Measurements from ENCODE around the gene CCDC190. TPM values are rescaled to one million over a fixed set of nuclear protein-coding genes. Genes with fewer than 3 reads are reported as not detected.

CCDC190 gene
- total and polyA plus RNA-seq, 2 of the 13 experiments (the other 11 are each of a cell fraction or from before 2014, with no cell fraction given) = not detected

DNA sequence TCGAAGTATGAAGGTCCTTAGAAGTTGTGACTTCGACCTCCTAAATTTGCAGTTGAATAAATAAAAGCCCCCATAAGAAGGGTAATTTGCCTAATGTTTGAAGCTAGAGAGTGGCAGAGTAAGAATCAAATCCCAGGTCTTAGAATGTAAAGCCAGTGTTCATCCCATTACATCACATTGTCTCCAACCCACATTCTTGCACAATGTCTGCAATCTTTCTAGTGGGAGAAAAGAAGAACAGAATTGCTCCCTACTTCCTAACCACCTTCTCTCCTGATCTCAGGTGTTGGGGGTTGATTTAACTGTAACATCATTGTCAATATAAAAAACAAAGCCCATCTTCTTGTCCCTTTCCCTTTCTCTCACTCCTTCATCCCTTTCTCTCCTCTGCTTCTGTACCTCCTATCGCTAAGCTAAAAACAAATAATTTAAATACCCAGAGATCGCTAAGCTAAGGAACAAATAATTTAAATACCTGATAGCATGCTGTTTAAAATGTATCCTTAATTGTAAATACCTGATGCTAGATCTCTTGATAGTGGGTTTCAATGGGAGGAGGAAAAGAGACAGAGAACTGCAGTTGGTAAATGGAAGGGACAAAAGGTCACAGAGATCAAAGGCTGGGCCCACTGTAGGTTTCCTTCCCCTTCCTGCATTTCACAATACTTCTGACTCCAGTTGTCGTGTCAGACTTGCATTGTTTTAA, 32.1 kb upstream of the CCDC190 start (continued):
- TF ChIP-seq, protein P1, sequence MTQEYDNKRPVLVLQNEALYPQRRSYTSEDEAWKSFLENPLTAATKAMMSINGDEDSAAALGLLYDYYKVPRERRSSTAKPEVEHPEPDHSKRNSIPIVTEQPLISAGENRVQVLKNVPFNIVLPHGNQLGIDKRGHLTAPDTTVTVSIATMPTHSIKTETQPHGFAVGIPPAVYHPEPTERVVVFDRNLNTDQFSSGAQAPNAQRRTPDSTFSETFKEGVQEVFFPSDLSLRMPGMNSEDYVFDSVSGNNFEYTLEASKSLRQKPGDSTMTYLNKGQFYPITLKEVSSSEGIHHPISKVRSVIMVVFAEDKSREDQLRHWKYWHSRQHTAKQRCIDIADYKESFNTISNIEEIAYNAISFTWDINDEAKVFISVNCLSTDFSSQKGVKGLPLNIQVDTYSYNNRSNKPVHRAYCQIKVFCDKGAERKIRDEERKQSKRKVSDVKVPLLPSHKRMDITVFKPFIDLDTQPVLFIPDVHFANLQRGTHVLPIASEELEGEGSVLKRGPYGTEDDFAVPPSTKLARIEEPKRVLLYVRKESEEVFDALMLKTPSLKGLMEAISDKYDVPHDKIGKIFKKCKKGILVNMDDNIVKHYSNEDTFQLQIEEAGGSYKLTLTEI (CRISPR knock-in tag; conservative IDR thresholded peaks at IDR 0.05) = no peak
- TF ChIP-seq MED1 (CRISPR knock-in tag; IDR thresholded peaks at IDR 0.05) (0 out of 2 replicates have a peak, but pooled peaks have one; percentile 38), XRCC5 (optimal IDR thresholded peaks at IDR 0.05; ENCODE audit: low read length) (no peak), ZNF746 (CRISPR knock-in tag; IDR thresholded peaks at IDR 0.05) (no peak), KDM1A (CRISPR knock-in tag; IDR thresholded peaks at IDR 0.05) (no peak), KLF9 (CRISPR knock-in tag; IDR thresholded peaks at IDR 0.05; ENCODE audit: low read depth) (no peak), MYC (CRISPR knock-in tag; IDR thresholded peaks at IDR 0.05; ENCODE audit: borderline replicate concordance) (no peak), ATRX (CRISPR knock-in tag; IDR thresholded peaks at IDR 0.05; ENCODE audit: borderline replicate concordance) (no peak), REXO4 (CRISPR knock-in tag; IDR thresholded peaks at IDR 0.05; ENCODE audit: borderline replicate concordance) (no peak), GTF3A (CRISPR knock-in tag; conservative IDR thresholded peaks at IDR 0.05) (no peak), SOX6 (IDR thresholded peaks at IDR 0.05) (no peak), SOX6 (CRISPR knock-in tag; IDR thresholded peaks at IDR 0.05) (peak; percentile 98), TEF (CRISPR knock-in tag; IDR thresholded peaks at IDR 0.05) (no peak), MBD4 (IDR thresholded peaks at IDR 0.05; ENCODE audit: borderline replicate concordance, low read length) (peak; percentile 62; the same call in 1 of the 2 replicates), RBFOX2 (IDR thresholded peaks at IDR 0.05; ENCODE audit: low read depth, low read length) (no peak), ZNF557 (CRISPR knock-in tag; IDR thresholded peaks at IDR 0.05) (no peak)
- TF ChIP-seq, protein P2, sequence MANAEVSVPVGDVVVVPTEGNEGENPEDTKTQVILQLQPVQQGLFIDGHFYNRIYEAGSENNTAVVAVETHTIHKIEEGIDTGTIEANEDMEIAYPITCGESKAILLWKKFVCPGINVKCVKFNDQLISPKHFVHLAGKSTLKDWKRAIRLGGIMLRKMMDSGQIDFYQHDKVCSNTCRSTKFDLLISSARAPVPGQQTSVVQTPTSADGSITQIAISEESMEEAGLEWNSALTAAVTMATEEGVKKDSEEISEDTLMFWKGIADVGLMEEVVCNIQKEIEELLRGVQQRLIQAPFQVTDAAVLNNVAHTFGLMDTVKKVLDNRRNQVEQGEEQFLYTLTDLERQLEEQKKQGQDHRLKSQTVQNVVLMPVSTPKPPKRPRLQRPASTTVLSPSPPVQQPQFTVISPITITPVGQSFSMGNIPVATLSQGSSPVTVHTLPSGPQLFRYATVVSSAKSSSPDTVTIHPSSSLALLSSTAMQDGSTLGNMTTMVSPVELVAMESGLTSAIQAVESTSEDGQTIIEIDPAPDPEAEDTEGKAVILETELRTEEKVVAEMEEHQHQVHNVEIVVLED (CRISPR knock-in tag; IDR thresholded peaks at IDR 0.05; ENCODE audit: borderline replicate concordance) = no peak
- TF ChIP-seq, protein P3, sequence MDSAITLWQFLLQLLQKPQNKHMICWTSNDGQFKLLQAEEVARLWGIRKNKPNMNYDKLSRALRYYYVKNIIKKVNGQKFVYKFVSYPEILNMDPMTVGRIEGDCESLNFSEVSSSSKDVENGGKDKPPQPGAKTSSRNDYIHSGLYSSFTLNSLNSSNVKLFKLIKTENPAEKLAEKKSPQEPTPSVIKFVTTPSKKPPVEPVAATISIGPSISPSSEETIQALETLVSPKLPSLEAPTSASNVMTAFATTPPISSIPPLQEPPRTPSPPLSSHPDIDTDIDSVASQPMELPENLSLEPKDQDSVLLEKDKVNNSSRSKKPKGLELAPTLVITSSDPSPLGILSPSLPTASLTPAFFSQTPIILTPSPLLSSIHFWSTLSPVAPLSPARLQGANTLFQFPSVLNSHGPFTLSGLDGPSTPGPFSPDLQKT (CRISPR knock-in tag; IDR thresholded peaks at IDR 0.05; ENCODE audit: borderline replicate concordance) = no peak
- TF ChIP-seq, protein P4, sequence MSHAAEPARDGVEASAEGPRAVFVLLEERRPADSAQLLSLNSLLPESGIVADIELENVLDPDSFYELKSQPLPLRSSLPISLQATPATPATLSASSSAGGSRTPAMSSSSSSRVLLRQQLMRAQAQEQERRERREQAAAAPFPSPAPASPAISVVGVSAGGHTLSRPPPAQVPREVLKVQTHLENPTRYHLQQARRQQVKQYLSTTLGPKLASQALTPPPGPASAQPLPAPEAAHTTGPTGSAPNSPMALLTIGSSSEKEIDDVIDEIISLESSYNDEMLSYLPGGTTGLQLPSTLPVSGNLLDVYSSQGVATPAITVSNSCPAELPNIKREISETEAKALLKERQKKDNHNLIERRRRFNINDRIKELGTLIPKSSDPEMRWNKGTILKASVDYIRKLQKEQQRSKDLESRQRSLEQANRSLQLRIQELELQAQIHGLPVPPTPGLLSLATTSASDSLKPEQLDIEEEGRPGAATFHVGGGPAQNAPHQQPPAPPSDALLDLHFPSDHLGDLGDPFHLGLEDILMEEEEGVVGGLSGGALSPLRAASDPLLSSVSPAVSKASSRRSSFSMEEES (CRISPR knock-in tag; IDR thresholded peaks at IDR 0.05) = no peak
- TF ChIP-seq, protein P5, sequence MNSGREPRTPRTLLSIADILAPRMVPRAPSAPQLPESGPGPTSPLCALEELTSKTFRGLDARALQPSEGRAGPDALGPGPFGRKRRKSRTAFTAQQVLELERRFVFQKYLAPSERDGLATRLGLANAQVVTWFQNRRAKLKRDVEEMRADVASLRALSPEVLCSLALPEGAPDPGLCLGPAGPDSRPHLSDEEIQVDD (CRISPR knock-in tag; IDR thresholded peaks at IDR 0.05; ENCODE audit: borderline replicate concordance) = no peak
